ENCODE data around the gene SFXN5.

DNA sequence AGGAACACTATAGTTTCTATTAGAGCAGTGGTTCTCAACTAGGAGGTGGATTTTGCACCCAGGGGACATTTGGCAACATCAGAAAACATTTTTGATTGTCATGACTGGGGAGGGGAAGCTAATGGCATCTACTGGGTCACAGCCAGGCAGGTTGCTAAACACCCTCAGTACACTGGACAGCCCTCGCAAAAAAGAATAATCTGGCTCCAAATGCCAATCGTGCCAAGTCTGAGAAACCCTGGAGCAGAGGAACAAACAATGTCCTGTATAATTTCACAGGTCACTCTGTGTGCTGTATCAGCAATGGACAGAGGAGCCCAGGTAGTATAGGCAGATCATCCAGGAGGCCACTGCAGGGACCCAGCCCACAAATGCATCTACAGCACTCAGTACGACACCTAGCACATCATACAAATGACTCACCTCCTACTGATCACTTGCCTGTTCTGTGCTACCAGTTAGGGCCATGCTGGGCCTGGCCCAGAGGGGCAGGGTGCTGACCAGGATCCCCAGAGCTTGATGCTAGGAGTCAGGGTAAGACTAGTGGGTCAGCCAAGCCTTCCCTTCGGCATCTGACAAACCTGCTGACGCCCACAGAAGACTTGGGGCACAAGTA lies 37.6 kb downstream of the SFXN5 start:
- TF ChIP-seq POLR2A (IDR thresholded peaks at IDR 0.05) (no peak), CTCF (IDR thresholded peaks at IDR 0.05) (no peak)

Measured in Peyer's patch (tissue), 4 donors.